ENCODE data around the gene SAXO1. TPM values are rescaled to one million over a fixed set of nuclear protein-coding genes. Genes with fewer than 3 reads are reported as not detected.

SAXO1 gene
- total and polyA plus RNA-seq, 2 experiments from 2014 or later = 0.04 TPM; not detected in 1

DNA sequence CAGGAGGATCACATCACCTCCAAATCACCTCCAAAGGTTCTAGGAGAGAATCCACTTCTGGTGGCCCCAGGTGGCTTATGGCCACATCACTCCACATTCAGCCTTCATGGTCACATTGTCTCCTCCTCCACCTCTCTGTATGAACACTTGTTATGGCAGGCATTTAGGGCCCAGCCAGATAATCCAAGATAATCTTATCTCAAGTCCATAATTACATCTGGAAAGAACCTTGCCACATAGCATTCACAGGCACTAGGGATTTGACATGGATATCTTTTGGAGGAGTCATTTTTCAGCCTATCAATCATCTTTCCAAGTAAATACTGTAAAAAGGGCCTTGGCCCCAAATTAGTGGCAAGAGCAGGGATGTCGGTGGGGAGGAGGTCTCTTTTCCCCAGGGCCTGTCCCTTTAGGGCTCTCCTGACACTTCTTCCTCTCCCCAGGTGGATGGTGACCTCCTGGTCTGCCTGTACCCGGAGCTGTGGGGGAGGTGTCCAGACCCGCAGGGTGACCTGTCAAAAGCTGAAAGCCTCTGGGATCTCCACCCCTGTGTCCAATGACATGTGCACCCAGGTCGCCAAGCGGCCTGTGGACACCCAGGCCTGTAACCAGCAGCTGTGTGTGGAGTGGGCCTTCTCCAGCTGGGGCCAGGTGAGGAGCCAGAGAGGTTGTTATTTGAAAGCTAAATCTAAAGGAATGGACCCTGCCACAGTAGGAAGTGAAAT, 140.9 kb downstream of the SAXO1 start:
- H3K9me3 ChIP-seq (ENCODE audit: low read depth) = peaks cover 5% of the 10 kb centered on the region
- H3K79me2 ChIP-seq = no peaks in the 10 kb centered on the region
- no peaks in the 10 kb centered on the region for H3K27me3 ChIP-seq
- no peaks in the 10 kb centered on the region for H4K20me1 ChIP-seq (ENCODE audit: insufficient read depth, poor library complexity, severe bottlenecking)
- peaks cover 8% of the 10 kb centered on the region for H3K4me1 ChIP-seq (ENCODE audit: insufficient read depth)
- no peak for DNase-seq (ENCODE audit: low spot score)
- no peaks in the 10 kb centered on the region for H3K9me2 ChIP-seq (replicated peaks; ENCODE audit: insufficient read depth)
- no peak overlapping the region for H3K27ac ChIP-seq
- no peak overlapping the region for H3K4me2 ChIP-seq
- H2AFZ ChIP-seq = no peak overlapping the region
- no peaks in the 10 kb centered on the region for H3K36me3 ChIP-seq (replicated peaks; ENCODE audit: insufficient read depth, low read depth)
- TF ChIP-seq EZH2 (IDR thresholded peaks at IDR 0.05; ENCODE audit: borderline replicate concordance) (no peak), EZH2phosphoT487 (IDR thresholded peaks at IDR 0.05; ENCODE audit: low read depth, severe bottlenecking, unreplicated experiment) (no peak)
- TF ChIP-seq, protein P1, sequence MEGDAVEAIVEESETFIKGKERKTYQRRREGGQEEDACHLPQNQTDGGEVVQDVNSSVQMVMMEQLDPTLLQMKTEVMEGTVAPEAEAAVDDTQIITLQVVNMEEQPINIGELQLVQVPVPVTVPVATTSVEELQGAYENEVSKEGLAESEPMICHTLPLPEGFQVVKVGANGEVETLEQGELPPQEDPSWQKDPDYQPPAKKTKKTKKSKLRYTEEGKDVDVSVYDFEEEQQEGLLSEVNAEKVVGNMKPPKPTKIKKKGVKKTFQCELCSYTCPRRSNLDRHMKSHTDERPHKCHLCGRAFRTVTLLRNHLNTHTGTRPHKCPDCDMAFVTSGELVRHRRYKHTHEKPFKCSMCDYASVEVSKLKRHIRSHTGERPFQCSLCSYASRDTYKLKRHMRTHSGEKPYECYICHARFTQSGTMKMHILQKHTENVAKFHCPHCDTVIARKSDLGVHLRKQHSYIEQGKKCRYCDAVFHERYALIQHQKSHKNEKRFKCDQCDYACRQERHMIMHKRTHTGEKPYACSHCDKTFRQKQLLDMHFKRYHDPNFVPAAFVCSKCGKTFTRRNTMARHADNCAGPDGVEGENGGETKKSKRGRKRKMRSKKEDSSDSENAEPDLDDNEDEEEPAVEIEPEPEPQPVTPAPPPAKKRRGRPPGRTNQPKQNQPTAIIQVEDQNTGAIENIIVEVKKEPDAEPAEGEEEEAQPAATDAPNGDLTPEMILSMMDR (IDR thresholded peaks at IDR 0.05; ENCODE audit: poor library complexity) = no peak
- H3K4me3 ChIP-seq = no peak overlapping the region
- WGBS (ENCODE audit: low lambda C conversion rate, missing lambda C conversion rate) = 95% methylated on average over 5 of the region's 5 CpGs

DNA sequence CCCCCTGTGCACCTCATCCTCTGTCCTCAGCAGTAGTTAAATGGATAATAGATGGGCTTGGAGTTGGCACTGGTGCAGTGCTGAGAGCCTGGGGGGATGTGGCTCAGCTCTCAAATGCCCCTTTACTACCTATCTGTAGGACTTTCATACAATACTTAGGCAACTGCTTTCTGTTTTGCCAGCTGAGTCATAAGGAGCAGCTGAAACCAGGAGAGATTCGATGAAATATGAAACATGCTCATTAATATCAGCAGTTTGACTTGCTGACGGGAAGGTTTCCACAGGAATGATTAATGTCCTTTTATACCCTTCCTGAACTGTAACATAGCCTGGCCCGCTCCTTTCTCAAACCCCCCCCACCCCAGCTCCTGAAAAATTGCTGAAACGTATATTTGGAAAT, 142.6 kb downstream of the SAXO1 start:
- TF ChIP-seq, protein P1 (IDR thresholded peaks at IDR 0.05; ENCODE audit: poor library complexity) = no peak
- no peak for TF ChIP-seq EZH2 (IDR thresholded peaks at IDR 0.05; ENCODE audit: borderline replicate concordance)
- no peak for TF ChIP-seq EZH2phosphoT487 (IDR thresholded peaks at IDR 0.05; ENCODE audit: low read depth, severe bottlenecking, unreplicated experiment)
- no peak overlapping the region for H3K4me2 ChIP-seq
- WGBS (ENCODE audit: low lambda C conversion rate, missing lambda C conversion rate) = 54% methylated on average over 4 of the region's 4 CpGs
- no peaks in the 10 kb centered on the region for H3K79me2 ChIP-seq
- no peaks in the 10 kb centered on the region for H3K9me2 ChIP-seq (replicated peaks; ENCODE audit: insufficient read depth)
- H3K9me3 ChIP-seq (ENCODE audit: low read depth) = peaks cover 5% of the 10 kb centered on the region
- H3K4me1 ChIP-seq (ENCODE audit: insufficient read depth) = peaks cover 8% of the 10 kb centered on the region
- no peak overlapping the region for H3K4me3 ChIP-seq
- H3K36me3 ChIP-seq (replicated peaks; ENCODE audit: insufficient read depth, low read depth) = no peaks in the 10 kb centered on the region
- no peak overlapping the region for H3K27ac ChIP-seq
- no peaks in the 10 kb centered on the region for H3K27me3 ChIP-seq
- no peaks in the 10 kb centered on the region for H4K20me1 ChIP-seq (ENCODE audit: insufficient read depth, poor library complexity, severe bottlenecking)
- no peak overlapping the region for H2AFZ ChIP-seq
- no peak for DNase-seq (ENCODE audit: low spot score)

DNA sequence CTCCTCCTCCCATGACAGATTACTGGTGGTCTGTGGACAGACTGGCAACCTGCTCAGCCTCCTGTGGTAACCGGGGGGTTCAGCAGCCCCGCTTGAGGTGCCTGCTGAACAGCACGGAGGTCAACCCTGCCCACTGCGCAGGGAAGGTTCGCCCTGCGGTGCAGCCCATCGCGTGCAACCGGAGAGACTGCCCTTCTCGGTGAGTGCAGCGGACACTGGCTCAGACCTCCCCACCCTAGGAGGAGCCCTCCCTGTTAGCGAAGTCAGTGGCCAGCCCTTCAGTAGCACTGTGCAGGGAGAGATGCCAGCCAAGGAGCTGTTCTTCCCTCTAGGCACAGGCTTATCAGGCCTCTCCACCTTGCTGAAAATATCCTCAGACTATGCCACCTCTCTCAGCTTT, 143.5 kb downstream of the SAXO1 start:
- H3K27me3 ChIP-seq = no peaks in the 10 kb centered on the region
- no peaks in the 10 kb centered on the region for H3K79me2 ChIP-seq
- no peaks in the 10 kb centered on the region for H3K36me3 ChIP-seq (replicated peaks; ENCODE audit: insufficient read depth, low read depth)
- H3K27ac ChIP-seq = no peak overlapping the region
- peaks cover 5% of the 10 kb centered on the region for H3K9me3 ChIP-seq (ENCODE audit: low read depth)
- H2AFZ ChIP-seq = no peak overlapping the region
- H3K4me1 ChIP-seq (ENCODE audit: insufficient read depth) = peaks cover 8% of the 10 kb centered on the region
- no peak overlapping the region for H3K4me2 ChIP-seq
- no peak for DNase-seq (ENCODE audit: low spot score)
- no peaks in the 10 kb centered on the region for H3K9me2 ChIP-seq (replicated peaks; ENCODE audit: insufficient read depth)
- no peak overlapping the region for H3K4me3 ChIP-seq
- H4K20me1 ChIP-seq (ENCODE audit: insufficient read depth, poor library complexity, severe bottlenecking) = no peaks in the 10 kb centered on the region
- no peak for TF ChIP-seq EZH2phosphoT487 (IDR thresholded peaks at IDR 0.05; ENCODE audit: low read depth, severe bottlenecking, unreplicated experiment)
- TF ChIP-seq, protein P1 (IDR thresholded peaks at IDR 0.05; ENCODE audit: poor library complexity) = no peak
- TF ChIP-seq EZH2 (IDR thresholded peaks at IDR 0.05; ENCODE audit: borderline replicate concordance) = no peak
- 95% methylated on average over 12 of the region's 12 CpGs for WGBS (ENCODE audit: low lambda C conversion rate, missing lambda C conversion rate)
